IMR-90 (cell line): Measurements from ENCODE around the gene PRRC2B. TPM values are rescaled to one million over a fixed set of nuclear protein-coding genes. Genes with fewer than 3 reads are reported as not detected.

Experiments
- ATAC-seq: fragments of 200-7000 bp; cut with Tn5 transposase; 2 replicates; pipeline ENCODE4 v1.9.1; 2020; ENCODE audit warnings: low read depth, mild to moderate bottlenecking, moderate library complexity
- BruUV-seq: library from RNA; stranded (reverse); fragments of 400-500 nt; replicated peaks from 2 replicates; lab custom pipeline; 2021; lab: Mats Ljungman, UMichigan
- CTCF ChIA-PET: fragments of 300-600 bp; formaldehyde crosslinking; extraction: SDS; loops from one replicate; lab custom pipeline; 2021; ENCODE audit warnings: antibody characterized with exemption; lab: Yijun Ruan, JAX
- POLR2A ChIA-PET: fragments of 300-600 bp; sonication (Branson Sonifier 250); formaldehyde crosslinking; loops from one replicate; lab custom pipeline; 2022; ENCODE audit warnings: antibody characterized with exemption; ENCODE audit not compliant: unreplicated experiment; lab: Charles Lee
- DNase-seq: peaks from one replicate; pipeline ENCODE4 v3.0.0; 2013
- H2AFZ ChIP-seq: replicated peaks from 2 replicates; pipeline ENCODE3; 2013; ENCODE audit warnings: low read length, mild to moderate bottlenecking; ENCODE audit not compliant: poor library complexity
- H2AK5ac ChIP-seq: 2 replicates; pipeline ENCODE4 v1.6.1; 2013; ENCODE audit warnings: low read depth, low read length, inconsistent platforms
- H2AK9ac ChIP-seq: replicated peaks from 2 replicates; pipeline ENCODE3; 2013; ENCODE audit warnings: mild to moderate bottlenecking, low read depth, low read length, moderate library complexity; ENCODE audit not compliant: poor library complexity
- H2BK120ac ChIP-seq: 2 replicates; pipeline ENCODE4 v1.6.1; 2013; ENCODE audit warnings: low read depth, low read length, inconsistent platforms
- H2BK15ac ChIP-seq: 3 replicates; pipeline ENCODE4 v1.6.1; 2013; ENCODE audit warnings: low read depth, low read length, inconsistent platforms
- H2BK20ac ChIP-seq: 2 replicates; pipeline ENCODE4 v1.6.1; 2013; ENCODE audit warnings: low read depth, mild to moderate bottlenecking, inconsistent platforms, low read length, moderate library complexity
- H2BK5ac ChIP-seq: 2 replicates; pipeline ENCODE4 v1.6.1; 2013; ENCODE audit warnings: mild to moderate bottlenecking, low read depth, low read length, inconsistent platforms; ENCODE audit not compliant: poor library complexity, severe bottlenecking
- H3K14ac ChIP-seq: replicated peaks from 2 replicates; pipeline ENCODE4 v1.6.1; 2013; ENCODE audit warnings: low read depth, low read length, inconsistent platforms
- H3K18ac ChIP-seq: 2 replicates; pipeline ENCODE4 v1.6.1; 2013; ENCODE audit warnings: low read depth, low read length, control low read depth
- H3K23ac ChIP-seq: 2 replicates; pipeline ENCODE4 v1.6.1; 2013; ENCODE audit warnings: low read depth, low read length, inconsistent platforms
- H3K27ac ChIP-seq: 2 replicates; pipeline ENCODE4 v1.5.1; 2013; ENCODE audit warnings: mild to moderate bottlenecking, control low read depth, low read length; ENCODE audit not compliant: insufficient read depth
- H3K27me3 ChIP-seq: 2 replicates; pipeline ENCODE4 v1.6.1; 2013; ENCODE audit warnings: low read length; ENCODE audit not compliant: control insufficient read depth, insufficient read depth
- H3K36me3 ChIP-seq: 2 replicates; pipeline ENCODE4 v1.6.1; 2013; ENCODE audit warnings: low read length, mixed read lengths; ENCODE audit not compliant: control insufficient read depth, insufficient read depth
- H3K4ac ChIP-seq: 2 replicates; pipeline ENCODE4 v1.6.1; 2013; ENCODE audit warnings: low read depth, low read length, inconsistent platforms
- H3K4me1 ChIP-seq: 2 replicates; pipeline ENCODE4 v1.6.1; 2013; ENCODE audit warnings: low read length, mixed read lengths; ENCODE audit not compliant: control insufficient read depth, insufficient read depth
- H3K4me2 ChIP-seq: 2 replicates; pipeline ENCODE4 v1.6.1; 2013; ENCODE audit warnings: low read depth, mild to moderate bottlenecking, control low read depth, low read length, moderate library complexity
- H3K4me3 ChIP-seq: 2 replicates; pipeline ENCODE4 v1.5.1; 2013; ENCODE audit warnings: low read depth, mild to moderate bottlenecking, control low read depth, low read length, moderate library complexity; ENCODE audit not compliant: insufficient read depth
- H3K56ac ChIP-seq: 2 replicates; pipeline ENCODE4 v1.6.1; 2013; ENCODE audit warnings: low read length, inconsistent platforms; ENCODE audit not compliant: insufficient read depth; ENCODE audit errors: extremely low read depth
- H3K79me1 ChIP-seq, 2 experiments: 2 replicates each; pipeline ENCODE4 v1.6.1; 2013; ENCODE audit warnings: low read length in 2 of 2, inconsistent platforms in 1 of 2, low read depth in 1 of 2
- H3K9ac ChIP-seq: 2 replicates; pipeline ENCODE4 v1.6.1; 2013; ENCODE audit warnings: low read depth, low read length, control low read depth
- H3K9me1 ChIP-seq: 2 replicates; pipeline ENCODE4 v1.6.1; 2013; ENCODE audit warnings: low read length, inconsistent platforms; ENCODE audit not compliant: insufficient read depth
- H3K9me3 ChIP-seq: 2 replicates; pipeline ENCODE4 v1.6.1; 2013; ENCODE audit warnings: low read length; ENCODE audit not compliant: control insufficient read depth, insufficient read depth
- H4K20me1 ChIP-seq: 2 replicates; pipeline ENCODE4 v1.6.1; 2013; ENCODE audit warnings: low read length, inconsistent platforms; ENCODE audit not compliant: insufficient read depth
- H4K5ac ChIP-seq: 2 replicates; pipeline ENCODE4 v1.6.1; 2013; ENCODE audit warnings: mild to moderate bottlenecking, low read depth, low read length, control low read depth
- H4K8ac ChIP-seq, 2 experiments: 2 replicates each; pipeline ENCODE4 v1.6.1; 2013; ENCODE audit warnings: low read depth in 2 of 2, low read length in 2 of 2, control low read depth in 1 of 2, inconsistent platforms in 1 of 2
- H4K91ac ChIP-seq: 2 replicates; pipeline ENCODE4 v1.6.1; 2013; ENCODE audit warnings: low read depth, low read length, inconsistent platforms; ENCODE audit not compliant: insufficient read depth
- BHLHE40 ChIP-seq: fragments of 150-350 bp; IDR thresholded peaks from 2 replicates; pipeline ENCODE4 v1.6.1; 2016; ENCODE audit warnings: mild to moderate bottlenecking, low read depth, low read length
- CEBPB ChIP-seq: IDR thresholded peaks from 2 replicates; pipeline ENCODE4 v1.6.1; 2012; ENCODE audit warnings: low read depth, low read length, improper control_type of control experiment
- CHD1 ChIP-seq: IDR thresholded peaks from 2 replicates; pipeline ENCODE4 v1.6.1; 2012; ENCODE audit warnings: low read depth, low read length, improper control_type of control experiment
- CTCF ChIP-seq: conservative IDR thresholded peaks from 2 replicates; pipeline ENCODE4 v1.5.1; 2012; ENCODE audit warnings: mild to moderate bottlenecking, low read depth, low read length, improper control_type of control experiment
- ELK1 ChIP-seq: fragments of 150-350 bp; IDR thresholded peaks from 2 replicates; pipeline ENCODE4 v1.6.1; 2016; ENCODE audit warnings: low read depth, mild to moderate bottlenecking, low read length, moderate library complexity, borderline replicate concordance
- FOS ChIP-seq: fragments of 150-350 bp; IDR thresholded peaks from 2 replicates; pipeline ENCODE4 v1.6.1; 2016; ENCODE audit warnings: low read depth, low read length
- MAFK ChIP-seq: IDR thresholded peaks from 2 replicates; pipeline ENCODE4 v1.6.1; 2012; ENCODE audit warnings: low read depth, low read length, improper control_type of control experiment
- MAZ ChIP-seq: IDR thresholded peaks from 2 replicates; pipeline ENCODE4 v1.6.1; 2012; ENCODE audit warnings: low read depth, mild to moderate bottlenecking, low read length, improper control_type of control experiment, moderate library complexity, borderline replicate concordance
- MXI1 ChIP-seq: IDR thresholded peaks from 2 replicates; pipeline ENCODE4 v1.6.1; 2012; ENCODE audit warnings: low read depth, mild to moderate bottlenecking, low read length, moderate library complexity, borderline replicate concordance
- NFE2L2 ChIP-seq: fragments of 150-350 bp; IDR thresholded peaks from 2 replicates; pipeline ENCODE4 v1.6.1; 2016; ENCODE audit warnings: low read depth, mild to moderate bottlenecking, low read length
- POLR2A ChIP-seq: IDR thresholded peaks from 2 replicates; pipeline ENCODE4 v1.6.1; 2012; ENCODE audit warnings: mild to moderate bottlenecking, low read depth, low read length
- RCOR1 ChIP-seq: IDR thresholded peaks from 2 replicates; pipeline ENCODE4 v1.6.1; 2012; ENCODE audit warnings: mild to moderate bottlenecking, low read length, improper control_type of control experiment; ENCODE audit not compliant: insufficient replicate concordance
- RFX5 ChIP-seq: IDR thresholded peaks from 2 replicates; pipeline ENCODE4 v1.8.0; 2012; ENCODE audit warnings: low read depth, mild to moderate bottlenecking, low read length, moderate library complexity
- SMC3 ChIP-seq: fragments of 150-350 bp; IDR thresholded peaks from 2 replicates; pipeline ENCODE4 v1.6.1; 2016; ENCODE audit warnings: low read depth, mild to moderate bottlenecking, antibody characterized with exemption, low read length, moderate library complexity
- USF2 ChIP-seq: fragments of 150-350 bp; IDR thresholded peaks from 2 replicates; pipeline ENCODE4 v1.6.1; 2017; ENCODE audit warnings: mild to moderate bottlenecking, antibody characterized with exemption, low read length, low read depth
- WGBS, 2 experiments: methylation state at CpG; one replicate each; pipeline versions ENCODE4 v1.1.5 to v1.1.7; 2013; ENCODE audit warnings: missing lambda C conversion rate in 2 of 2; ENCODE audit not compliant: insufficient read length in 1 of 2; ENCODE audit errors: extremely low coverage in 2 of 2; 5-methylcytosine and 5-hydroxymethylcytosine counted together
- dilution Hi-C: fragments of 300-500 bp; cut with HindIII; formaldehyde crosslinking; loops from one replicate; pipeline ENCODE4 v1.14.3; 2018; ENCODE audit warnings: low sequenced_read_pairs; ENCODE audit not compliant: unreplicated experiment
- in situ Hi-C: fragments of 300-500 bp; cut with MboI; formaldehyde crosslinking; loops from 3 replicates; pipeline ENCODE4 v1.14.3; 2019; ENCODE audit warnings: low sequenced_read_pairs, inconsistent platforms, mixed read lengths
- intact Hi-C: fragments of 100-400 bp; cut with micrococcal nuclease; formaldehyde crosslinking; loops from 2 replicates; pipeline ENCODE4 v1.10.0; 2022
- polyA plus RNA-seq, 3 experiments: library from polyadenylated mRNA; depleted of rRNA; stranded (reverse); fragments of >200 nt; gene quantifications; 2 replicates each; pipeline ENCODE4 v1.2.3, GENCODE V29; 2012; ENCODE audit warnings: low replicate concordance in 1 of 3
- total RNA-seq: library from RNA; depleted of rRNA; stranded (reverse); fragments of >200 nt; gene quantifications from 2 replicates; pipeline ENCODE4 v1.2.3, GENCODE V29; 2012

The PRRC2B gene
- total and polyA plus RNA-seq, 2 of the 4 experiments (the other 2 are of a cell fraction): 19.4 to 39.1 TPM

- Histone ChIP-seq H3K9me3 (no peaks in the 10 kb centered on the region), H3K4me3 (no peak overlapping the region), H3K27ac (no peak overlapping the region), H4K91ac (no peak overlapping the region), H2AFZ (no peak overlapping the region), H2AK5ac (no peak overlapping the region), H3K9ac (no peak overlapping the region), H2BK5ac (no peak overlapping the region), H2BK15ac (no peak overlapping the region), H3K36me3 (peaks cover 55% of the 10 kb centered on the region), H3K18ac (no peak overlapping the region), H3K9me1 (peaks cover 3% of the 10 kb centered on the region; the same call in 1 of the 2 replicates), H3K4me2 (no peak overlapping the region), H4K8ac (no peak overlapping the region), H4K5ac (no peak overlapping the region), H4K20me1 (peaks cover 15% of the 10 kb centered on the region; the same call in 1 of the 2 replicates), H2BK20ac (no peak overlapping the region), H3K27me3 (no peaks in the 10 kb centered on the region), H3K23ac (no peak overlapping the region), H2BK120ac (no peak overlapping the region), H3K14ac (no peak overlapping the region), H3K56ac (no peak overlapping the region), H3K4ac (no peak overlapping the region), H3K79me1 (peaks cover 27 to 60% of the 10 kb centered on the region in 2 experiments), H2AK9ac (no peak overlapping the region), H3K4me1 (no peaks in the 10 kb centered on the region)
- no TSS peak for BruUV-seq
- no CpG with 5 or more reads among the region's 3 CpGs for WGBS, 2 experiments
- CTCF ChIA-PET: no interaction called here
- in situ Hi-C loops: no loop called here
- POLR2A ChIA-PET: no interaction called here
- intact Hi-C loops: no loop called here
- dilution Hi-C loops: no loop called here
- DNase-seq: no peak
- TF ChIP-seq POLR2A: no peak
- TF ChIP-seq USF2: no peak
- TF ChIP-seq ELK1: no peak
- TF ChIP-seq CTCF: no peak
- TF ChIP-seq NFE2L2: no peak
- TF ChIP-seq SMC3: no peak
- TF ChIP-seq MXI1: no peak
- TF ChIP-seq CEBPB: no peak
- TF ChIP-seq RFX5: no peak
- TF ChIP-seq BHLHE40: no peak
- no peak for TF ChIP-seq CHD1
- no peak for TF ChIP-seq MAZ
- TF ChIP-seq RCOR1: no peak
- TF ChIP-seq MAFK: no peak
- no peak for TF ChIP-seq FOS
- no peak; the same call in 1 of the 2 replicates for ATAC-seq
Observed at GRCh38 chr9:131448818-131449217, 54.9 kb downstream of the PRRC2B start.
